ENCODE measurements around the gene TTLL5.

The TTLL5 gene

GRCh38 chr14:75986439-75986765 lies 325.4 kb downstream of the TTLL5 start:
- no peak for DNase-seq (ENCODE audit: low spot score)

GRCh38 chr14:75987201-75987970 lies 326.3 kb downstream of the TTLL5 start:
- DNase-seq (ENCODE audit: low spot score) = no peak

GRCh38 chr14:75989134-75989533 lies 328.1 kb downstream of the TTLL5 start:
- no peak for DNase-seq (ENCODE audit: low spot score)

- DNase-seq (ENCODE audit: low spot score) = no peak
Observed at GRCh38 chr14:75990297-75990696, 329.3 kb downstream of the TTLL5 start.

GRCh38 chr14:75991753-75992152 lies 330.7 kb downstream of the TTLL5 start:
- no peak for DNase-seq (ENCODE audit: low spot score)

GRCh38 chr14:75993567-75994041 lies 332.6 kb downstream of the TTLL5 start:
- no peak for DNase-seq (ENCODE audit: low spot score)

GRCh38 chr14:75995372-75996041 lies 334.5 kb downstream of the TTLL5 start:
- no peak for DNase-seq (ENCODE audit: low spot score)

- DNase-seq (ENCODE audit: low spot score) = no peak
Observed at GRCh38 chr14:75996488-75996887, 335.4 kb downstream of the TTLL5 start.

GRCh38 chr14:75999511-76000190 lies 338.6 kb downstream of the TTLL5 start:
- DNase-seq (ENCODE audit: low spot score) = no peak

- no peak for DNase-seq (ENCODE audit: low spot score)
Observed at GRCh38 chr14:76002383-76002782, 341.3 kb downstream of the TTLL5 start.
